AG09319 (cell line): ENCODE measurements around the gene HAUS7.

ENCODE experiments used
- DNase-seq: peaks from one replicate; pipeline ENCODE4 v3.0.0-alpha.2; 2010; ENCODE audit warnings: low read depth; ENCODE audit errors: extremely low read depth
- CTCF ChIP-seq: IDR thresholded peaks from 2 replicates; pipeline ENCODE4 v1.5.1; 2011; ENCODE audit warnings: low read depth, mild to moderate bottlenecking, inconsistent platforms, low read length, moderate library complexity

The HAUS7 gene

GRCh38 chrX:153435845-153436244 lies 34.5 kb downstream of the HAUS7 start:
- DNase-seq: no peak
- TF ChIP-seq CTCF: no peak

- DNase-seq: no peak
- TF ChIP-seq CTCF: no peak
These were observed 35.6 kb downstream of the HAUS7 start for GRCh38 chrX:153434801-153435200.

GRCh38 chrX:153433781-153434285 lies 36.5 kb downstream of the HAUS7 start:
- no peak for TF ChIP-seq CTCF
- no peak for DNase-seq

GRCh38 chrX:153433161-153433680 lies 37.2 kb downstream of the HAUS7 start:
- no peak for TF ChIP-seq CTCF
- DNase-seq: no peak

GRCh38 chrX:153430796-153431195 lies 39.6 kb downstream of the HAUS7 start:
- TF ChIP-seq CTCF: no peak
- DNase-seq: no peak

GRCh38 chrX:153426204-153426603 lies 44.2 kb downstream of the HAUS7 start:
- DNase-seq: no peak
- TF ChIP-seq CTCF: no peak

GRCh38 chrX:153423652-153424051 lies 46.7 kb downstream of the HAUS7 start:
- no peak for DNase-seq
- no peak for TF ChIP-seq CTCF
